Kidney (tissue), 22 donors: ENCODE data around the gene OPHN1. TPM values are rescaled to one million over a fixed set of nuclear protein-coding genes. Genes with fewer than 3 reads are reported as not detected.
A peak's percentile ranks its signal among the peaks of the same experiment; 100 is the strongest.

Experiments
- DNase-seq, 5 donors: peaks; one replicate each; pipeline ENCODE4 v3.0.0-alpha.2; 2013 to 2020
- FAIRE-seq: peaks from 2 replicates; lab custom pipeline; 2012; peaks lifted over from hg19 to GRCh38; lab: Jason Lieb, UNC
- H3K27ac ChIP-seq, 2 donors: one replicate each; pipeline ENCODE4 v1.7.0; 2013; ENCODE audit warnings: low read depth in 2 of 2, low read length in 2 of 2, inconsistent platforms in 1 of 2
- H3K27me3 ChIP-seq: one replicate; pipeline ENCODE4 v1.7.1; 2013; ENCODE audit warnings: low read length, inconsistent platforms; ENCODE audit not compliant: control insufficient read depth, insufficient read depth
- H3K36me3 ChIP-seq, 3 donors: one replicate each; pipeline versions ENCODE4 v1.7.0 to v1.7.1; 2013; ENCODE audit warnings: low read length in 3 of 3, control low read depth in 1 of 3, inconsistent platforms in 1 of 3; ENCODE audit not compliant: insufficient read depth in 3 of 3, control insufficient read depth in 2 of 3
- H3K4me1 ChIP-seq, 3 donors: one replicate each; pipeline versions ENCODE4 v1.7.0 to v1.7.1; 2013; ENCODE audit warnings: low read length in 3 of 3, inconsistent platforms in 1 of 3, low read depth in 1 of 3; ENCODE audit not compliant: control insufficient read depth in 2 of 3, insufficient read depth in 2 of 3
- H3K4me3 ChIP-seq, 3 donors: one replicate each; pipeline versions ENCODE4 v1.7.0 to v1.8.1; 2013; ENCODE audit warnings: low read length in 3 of 3, control low read depth in 1 of 3, inconsistent platforms in 1 of 3
- H3K9ac ChIP-seq, 3 donors: one replicate each; pipeline versions ENCODE4 v1.7.0 to v1.7.1; 2013; ENCODE audit warnings: low read length in 3 of 3, control low read depth in 1 of 3, inconsistent platforms in 1 of 3
- H3K9me3 ChIP-seq, 3 donors: one replicate each; pipeline versions ENCODE4 v1.7.0 to v1.7.1; 2013; ENCODE audit warnings: low read length in 3 of 3, control low read depth in 1 of 3, inconsistent platforms in 1 of 3; ENCODE audit not compliant: control insufficient read depth in 2 of 3, insufficient read depth in 1 of 3
- CTCF ChIP-seq: IDR thresholded peaks from 3 replicates; pipeline ENCODE4 v1.5.1; 2012; ENCODE audit warnings: mild to moderate bottlenecking, moderate library complexity, borderline replicate concordance; ENCODE audit not compliant: insufficient read depth; ENCODE audit errors: extremely low read depth
- intact Hi-C: fragments of 100-400 bp; cut with DNase I; formaldehyde crosslinking; loops from one replicate; pipeline ENCODE4 v1.11.1; 2022
- long read RNA-seq, 10 donors: library from polyadenylated mRNA in 1 of 10; unstranded in 1 of 10; transcript quantifications; one replicate each; pipeline ENCODE4 v2.0.0 and lab custom pipeline, GENCODE V29; 2021 to 2026
- polyA plus RNA-seq: library from polyadenylated mRNA; stranded (reverse); fragments of 350-450 nt; fragmentation: Illumina TruSeq; extraction: RNeasy Lipid Tissue Mini Kit (QIAGEN cat#74804); gene quantifications from one replicate; pipeline ENCODE4 v1.2.3, GENCODE V29; 2014; ENCODE audit warnings: low read depth, low replicate concordance; ENCODE audit not compliant: insufficient read depth
- total RNA-seq: library from RNA; stranded (reverse); fragmentation: NEBNext Ultra II Directional; extraction: Animal tissue kit (Norgen Biotek cat#: 25700); gene quantifications from one replicate; pipeline ENCODE4 v1.2.1, GENCODE V29; 2021
- donor health status: control.
- donor health status: control.
- donor health status: control.
- donor health status: control.
- donor health status: control.
- donor health status: DM: yes; HTN: yes; CAD: no.
- donor health status: Normal renal cell carcinoma (clear cell type).

The OPHN1 gene
- total RNA-seq: 9.5 TPM
- 1.9 TPM for polyA plus RNA-seq
- long read RNA-seq, donor 1: 0 reads
- long read RNA-seq, donor 2: 0 reads
- long read RNA-seq, donor 3: 0 reads
- long read RNA-seq, donor 4: 0 reads
- long read RNA-seq, donor 5: 0 reads
- long read RNA-seq, donor 6: 0 reads
- long read RNA-seq, donor 7, partial matches to known transcripts: 3 of 8 reads
- long read RNA-seq, donor 7, other reads (novel, unspliced or antisense): 5 of 8 reads
- long read RNA-seq, donor 8: 0 reads
- long read RNA-seq, donor 9: 0 reads
- long read RNA-seq, donor 10, full-length matches to known transcripts: 1 of 1 reads
- long read RNA-seq, donor 10, partial matches to known transcripts: 0 of 1 reads
- long read RNA-seq, donor 10, other reads (novel, unspliced or antisense): 0 of 1 reads

GRCh38 chrX:68433155-68433980 is at the start of gene OPHN1:
Gene OPHN1 (minus strand): TSS chrX:68433495. CDS start chrX:68433020, 475 bp downstream.
- Histone ChIP-seq H3K9me3 (no peaks in the 10 kb centered on the region), H3K4me1 (peaks cover 0 to 3% (median 2%) of the 10 kb centered on the region in 3 donors), H3K36me3 (no peaks in the 10 kb centered on the region), H3K4me3 (peak within 1 kb of the TSS; percentile 65 to 80 (median 78)), H3K27ac (peak within 1 kb of the TSS; percentile 74 to 79), H3K27me3 (no peaks in the 10 kb centered on the region), H3K9ac (peak within 1 kb of the TSS; percentile 57 to 85 (median 69))
- intact Hi-C loops: no loop called here
- peak; percentile 71 to 92 (median 79) for DNase-seq
- TF ChIP-seq CTCF: no peak
- FAIRE-seq: no peak

- no peaks in the 10 kb centered on the region for H3K27me3 ChIP-seq
- intact Hi-C loops: no loop called here
- no peak overlapping the region for H3K27ac ChIP-seq
- no peaks in the 10 kb centered on the region for H3K9me3 ChIP-seq
- DNase-seq (no peak), FAIRE-seq (no peak)
- no peaks in the 10 kb centered on the region for H3K4me1 ChIP-seq
- no peak overlapping the region for H3K4me3 ChIP-seq
- no peak for TF ChIP-seq CTCF
- no peak overlapping the region for H3K9ac ChIP-seq
- H3K36me3 ChIP-seq: no peaks in the 10 kb centered on the region
Measured at GRCh38 chrX:68480969-68481368, 47.7 kb upstream of the OPHN1 start.

- intact Hi-C loops: no loop called here
- DNase-seq (no peak), FAIRE-seq (no peak)
- no peaks in the 10 kb centered on the region for H3K36me3 ChIP-seq
- H3K27me3 ChIP-seq: no peaks in the 10 kb centered on the region
- no peak overlapping the region for H3K9ac ChIP-seq
- no peaks in the 10 kb centered on the region for H3K9me3 ChIP-seq
- H3K4me1 ChIP-seq: no peaks in the 10 kb centered on the region
- no peak for TF ChIP-seq CTCF
- H3K27ac ChIP-seq: no peak overlapping the region
- H3K4me3 ChIP-seq: no peak overlapping the region
Measured at GRCh38 chrX:68464796-68465195, 31.5 kb upstream of the OPHN1 start.
